ENCODE data around the gene NEDD4L. TPM values are rescaled to one million over a fixed set of nuclear protein-coding genes. Genes with fewer than 3 reads are reported as not detected.

The NEDD4L gene
- total RNA-seq, 4 donors from 2014 or later, result 44.0 to 104 (median 59.6) TPM

DNA sequence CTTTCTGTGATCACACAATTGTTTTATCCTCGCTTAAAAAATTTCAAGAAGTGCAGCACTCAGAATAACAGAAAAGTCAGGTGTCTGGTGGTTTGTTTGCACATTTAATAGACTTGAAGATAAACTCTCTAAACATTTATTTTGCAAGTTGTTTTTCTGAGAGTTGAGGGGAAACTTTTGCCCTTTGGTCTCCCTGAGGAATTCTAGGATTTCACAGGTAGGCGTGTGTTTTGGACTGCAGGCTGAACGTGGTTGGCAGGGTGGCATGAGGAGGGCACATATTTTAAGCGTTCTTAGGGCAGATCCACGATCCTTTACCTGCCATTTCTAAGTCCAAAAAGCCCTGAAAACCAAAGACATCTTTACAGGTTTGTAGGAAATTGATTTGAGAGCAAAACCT is 188.6 kb downstream of the NEDD4L start:
- 84% methylated on average over 5 of the region's 5 CpGs for WGBS
- H3K4me3 ChIP-seq, result no peak overlapping the region
- no peak for DNase-seq (ENCODE audit: low spot score in 2 of 2)
- H3K27me3 ChIP-seq, result no peaks in the 10 kb centered on the region
- H3K9me3 ChIP-seq, result no peaks in the 10 kb centered on the region
- H3K27ac ChIP-seq, result no peak overlapping the region
- peaks cover 20% of the 10 kb centered on the region for H3K4me1 ChIP-seq
- H3K36me3 ChIP-seq, result no peaks in the 10 kb centered on the region
- no peak for TF ChIP-seq POLR2A (IDR thresholded peaks at IDR 0.05)
- TF ChIP-seq EP300 (IDR thresholded peaks at IDR 0.05), result no peak
- TF ChIP-seq, protein P1, sequence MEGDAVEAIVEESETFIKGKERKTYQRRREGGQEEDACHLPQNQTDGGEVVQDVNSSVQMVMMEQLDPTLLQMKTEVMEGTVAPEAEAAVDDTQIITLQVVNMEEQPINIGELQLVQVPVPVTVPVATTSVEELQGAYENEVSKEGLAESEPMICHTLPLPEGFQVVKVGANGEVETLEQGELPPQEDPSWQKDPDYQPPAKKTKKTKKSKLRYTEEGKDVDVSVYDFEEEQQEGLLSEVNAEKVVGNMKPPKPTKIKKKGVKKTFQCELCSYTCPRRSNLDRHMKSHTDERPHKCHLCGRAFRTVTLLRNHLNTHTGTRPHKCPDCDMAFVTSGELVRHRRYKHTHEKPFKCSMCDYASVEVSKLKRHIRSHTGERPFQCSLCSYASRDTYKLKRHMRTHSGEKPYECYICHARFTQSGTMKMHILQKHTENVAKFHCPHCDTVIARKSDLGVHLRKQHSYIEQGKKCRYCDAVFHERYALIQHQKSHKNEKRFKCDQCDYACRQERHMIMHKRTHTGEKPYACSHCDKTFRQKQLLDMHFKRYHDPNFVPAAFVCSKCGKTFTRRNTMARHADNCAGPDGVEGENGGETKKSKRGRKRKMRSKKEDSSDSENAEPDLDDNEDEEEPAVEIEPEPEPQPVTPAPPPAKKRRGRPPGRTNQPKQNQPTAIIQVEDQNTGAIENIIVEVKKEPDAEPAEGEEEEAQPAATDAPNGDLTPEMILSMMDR (IDR thresholded peaks at IDR 0.05), result no peak
- no peak for TF ChIP-seq POLR2AphosphoS5 (IDR thresholded peaks at IDR 0.05)

DNA sequence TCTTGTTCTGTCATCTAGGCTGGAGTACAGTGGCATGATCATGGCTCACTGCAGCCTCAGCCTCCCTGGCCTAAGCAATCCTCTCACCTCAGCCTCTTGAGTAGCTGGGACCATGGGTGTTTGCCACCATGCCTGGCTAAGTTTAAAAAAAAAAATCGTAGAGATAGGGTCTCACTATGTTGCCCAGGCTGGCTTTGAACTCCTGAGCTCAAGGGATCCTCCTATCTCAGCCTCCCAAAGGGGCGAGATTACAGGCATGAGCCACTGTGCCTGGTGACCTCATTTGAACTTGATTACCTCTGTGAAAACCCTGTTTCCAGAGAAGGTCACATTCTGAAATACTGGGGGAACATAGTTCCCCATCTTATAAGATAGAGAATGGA is 190.3 kb downstream of the NEDD4L start:
- H3K27me3 ChIP-seq, result no peaks in the 10 kb centered on the region
- TF ChIP-seq POLR2A (IDR thresholded peaks at IDR 0.05), result no peak
- TF ChIP-seq POLR2AphosphoS5 (IDR thresholded peaks at IDR 0.05), result no peak
- no peak for TF ChIP-seq EP300 (IDR thresholded peaks at IDR 0.05)
- TF ChIP-seq, protein P1 (IDR thresholded peaks at IDR 0.05), result no peak
- H3K4me1 ChIP-seq, result peaks cover 16% of the 10 kb centered on the region
- no peak overlapping the region for H3K4me3 ChIP-seq
- H3K27ac ChIP-seq, result no peak overlapping the region
- no peaks in the 10 kb centered on the region for H3K36me3 ChIP-seq
- no peaks in the 10 kb centered on the region for H3K9me3 ChIP-seq
- WGBS, result 87% methylated on average over 2 of the region's 2 CpGs
- DNase-seq (ENCODE audit: low spot score in 2 of 2), result no peak

GRCh38 chr18:58235001-58235436 is 191.0 kb downstream of the NEDD4L start:
- Histone ChIP-seq H3K36me3 (no peaks in the 10 kb centered on the region), H3K27ac (no peak overlapping the region), H3K9me3 (no peaks in the 10 kb centered on the region), H3K4me3 (no peak overlapping the region), H3K4me1 (peaks cover 16% of the 10 kb centered on the region), H3K27me3 (no peaks in the 10 kb centered on the region)
- WGBS, result 80% methylated on average over 9 of the region's 9 CpGs
- no peak for DNase-seq (ENCODE audit: low spot score in 2 of 2)
- TF ChIP-seq POLR2AphosphoS5 (IDR thresholded peaks at IDR 0.05), result no peak
- TF ChIP-seq EP300 (IDR thresholded peaks at IDR 0.05), result no peak
- TF ChIP-seq, protein P1 (IDR thresholded peaks at IDR 0.05), result no peak
- TF ChIP-seq POLR2A (IDR thresholded peaks at IDR 0.05), result no peak

- DNase-seq (ENCODE audit: low spot score in 2 of 2), result no peak
- Histone ChIP-seq H3K27ac (no peak overlapping the region), H3K4me3 (no peak overlapping the region), H3K36me3 (no peaks in the 10 kb centered on the region), H3K4me1 (no peaks in the 10 kb centered on the region), H3K27me3 (no peaks in the 10 kb centered on the region), H3K9me3 (no peaks in the 10 kb centered on the region)
- TF ChIP-seq, protein P1 (IDR thresholded peaks at IDR 0.05), result no peak
- TF ChIP-seq EP300 (IDR thresholded peaks at IDR 0.05) (no peak), POLR2AphosphoS5 (IDR thresholded peaks at IDR 0.05) (no peak), POLR2A (IDR thresholded peaks at IDR 0.05) (no peak)
- WGBS, result 45% methylated on average over 1 of the region's 1 CpG
Observed at GRCh38 chr18:58239879-58240278, 195.9 kb downstream of the NEDD4L start.

- no peaks in the 10 kb centered on the region for H3K9me3 ChIP-seq
- TF ChIP-seq POLR2A (IDR thresholded peaks at IDR 0.05) (no peak), EP300 (IDR thresholded peaks at IDR 0.05) (no peak), POLR2AphosphoS5 (IDR thresholded peaks at IDR 0.05) (no peak)
- TF ChIP-seq, protein P1 (IDR thresholded peaks at IDR 0.05), result no peak
- H3K4me1 ChIP-seq, result no peaks in the 10 kb centered on the region
- H3K4me3 ChIP-seq, result no peak overlapping the region
- no peak overlapping the region for H3K27ac ChIP-seq
- DNase-seq (ENCODE audit: low spot score in 2 of 2), result no peak
- 96% methylated on average over 6 of the region's 6 CpGs for WGBS
- H3K27me3 ChIP-seq, result no peaks in the 10 kb centered on the region
- H3K36me3 ChIP-seq, result no peaks in the 10 kb centered on the region
Observed at GRCh38 chr18:58241026-58241679, 197.1 kb downstream of the NEDD4L start.
